K562 (cell line): ENCODE measurements around the gene SLC25A44. TPM values are rescaled to one million over a fixed set of nuclear protein-coding genes. Genes with fewer than 3 reads are reported as not detected.
A peak's percentile ranks its signal among the peaks of the same experiment; 100 is the strongest.

Experiments used
- ARNT ChIP-seq, 2 experiments: fragments of 450-650 bp; IDR thresholded peaks; 2 replicates each; pipeline ENCODE4 v1.6.1; 2016; ENCODE audit warnings: mild to moderate bottlenecking in 1 of 2
- BHLHE40 ChIP-seq: IDR thresholded peaks from 2 replicates; pipeline ENCODE4 v1.6.1; 2011; ENCODE audit warnings: low read length, improper control_type of control experiment
- CC2D1A ChIP-seq: fragments of 450-650 bp; IDR thresholded peaks from 2 replicates; pipeline ENCODE4 v1.6.1; 2017; ENCODE audit warnings: mild to moderate bottlenecking
- CHD2 ChIP-seq: IDR thresholded peaks from 2 replicates; pipeline ENCODE4 v1.6.1; 2011; ENCODE audit warnings: low read depth, low read length
- DMBX1 ChIP-seq: fragments of 250-450 bp; sonication (Bioruptor Pico); IDR thresholded peaks from 2 replicates; pipeline ENCODE4 v1.8.0; 2022; ENCODE audit warnings: inconsistent platforms, mild to moderate bottlenecking, moderate library complexity, borderline replicate concordance
- DPF2 ChIP-seq: fragments of 450-650 bp; IDR thresholded peaks from 2 replicates; pipeline ENCODE4 v1.6.1; 2016
- ELF2 ChIP-seq: fragments of 250-450 bp; sonication (Bioruptor Pico); IDR thresholded peaks from 2 replicates; pipeline ENCODE4 v1.5.0; 2021; ENCODE audit warnings: mild to moderate bottlenecking
- KLF10 ChIP-seq: fragments of 250-450 bp; sonication (Bioruptor Pico); IDR thresholded peaks from 2 replicates; pipeline ENCODE4 v1.6.1; 2021; ENCODE audit warnings: matching md5 sums
- MIER1 ChIP-seq: fragments of 450-650 bp; IDR thresholded peaks from 2 replicates; pipeline ENCODE4 v1.6.1; 2016; ENCODE audit warnings: antibody characterized with exemption, mild to moderate bottlenecking, low read depth
- PCBP2 ChIP-seq: fragments of 200-400 bp; formaldehyde crosslinking; IDR thresholded peaks from 2 replicates; pipeline ENCODE4 v1.6.1; 2018; ENCODE audit warnings: low read length, low read depth, mild to moderate bottlenecking, moderate library complexity; ENCODE audit not compliant: poor library complexity, severe bottlenecking
- POLR2B ChIP-seq: fragments of 450-650 bp; IDR thresholded peaks from 2 replicates; pipeline ENCODE4 v1.6.1; 2018; ENCODE audit warnings: low read depth; ENCODE audit not compliant: partially characterized antibody
- PYGO2 ChIP-seq: fragments of 450-650 bp; IDR thresholded peaks from 2 replicates; pipeline ENCODE4 v1.6.1; 2016; ENCODE audit warnings: mild to moderate bottlenecking, missing genetic modification characterization, moderate library complexity, missing compliant biosample characterization
- RBFOX2 ChIP-seq: fragments of 200-400 bp; formaldehyde crosslinking; IDR thresholded peaks from 2 replicates; pipeline ENCODE4 v1.6.1; 2017; ENCODE audit warnings: low read depth, mild to moderate bottlenecking, low read length, moderate library complexity
- SLC30A9 ChIP-seq: fragments of 250-450 bp; sonication (Bioruptor Pico); IDR thresholded peaks from 2 replicates; pipeline ENCODE4 v1.8.0; 2022; ENCODE audit warnings: mild to moderate bottlenecking, moderate library complexity
- STAT5A ChIP-seq: IDR thresholded peaks from 2 replicates; pipeline ENCODE4 v1.6.1; 2012; ENCODE audit warnings: low read length, inconsistent platforms, borderline replicate concordance
- TARDBP ChIP-seq: fragments of 450-650 bp; IDR thresholded peaks from 2 replicates; pipeline ENCODE4 v1.6.1; 2016
- TBP ChIP-seq: optimal IDR thresholded peaks from 2 replicates; pipeline ENCODE3; 2011; ENCODE audit warnings: low read depth, low read length, improper control_type of control experiment
- TEAD2 ChIP-seq: fragments of 450-650 bp; IDR thresholded peaks from 2 replicates; pipeline ENCODE4 v1.6.1; 2016; ENCODE audit warnings: missing genetic modification characterization, control low read depth, missing compliant biosample characterization
- ZNF12 ChIP-seq: sonication (generic); formaldehyde crosslinking; IDR thresholded peaks from 2 replicates; pipeline ENCODE4 v1.4.0; 2020; ENCODE audit warnings: mild to moderate bottlenecking, missing genetic modification reagents
- ZNF589 ChIP-seq: fragments of 200-800 bp; sonication (Bioruptor generic); IDR thresholded peaks from 2 replicates; pipeline ENCODE4 v1.6.1; 2016; ENCODE audit warnings: low read depth, missing genetic modification characterization, missing compliant biosample characterization
- ZNF780A ChIP-seq: fragments of 250-450 bp; sonication (Bioruptor Pico); IDR thresholded peaks from 2 replicates; pipeline ENCODE4 v1.5.0; 2021; ENCODE audit warnings: mild to moderate bottlenecking
- polyA plus RNA-seq, 8 experiments: library from polyadenylated mRNA; depleted of rRNA in 4 of 8; stranded (reverse) in 5 of 8; unstranded in 3 of 8; fragments of >200 nt; fragmentation: Nextera tagmentation in 2 of 8; fragmentation: Illumina TruSeq in 1 of 8; extraction: Ambion mirVana in 2 of 8; extraction: Trizol in 1 of 8; gene quantifications; 2 replicates each; pipeline versions ENCODE4 v1.2.1 to v1.2.3, GENCODE V29; 2011 to 2014; ENCODE audit warnings: inconsistent platforms in 1 of 8, missing spikeins in 1 of 8
- total RNA-seq, 7 experiments: library from RNA; depleted of rRNA in 6 of 7; stranded (reverse); fragments of >200 nt in 6 of 7; fragmentation: Illumina TruSeq in 2 of 7; extraction: Trizol in 2 of 7; gene quantifications; 2 replicates each; pipeline versions ENCODE4 v1.2.1 to v1.2.3, GENCODE V29; 2011 to 2021; ENCODE audit warnings: low replicate concordance in 1 of 7
- TF ChIP-seq, protein P1 (sequence below): sonication (generic); formaldehyde crosslinking; IDR thresholded peaks from 2 replicates; pipeline ENCODE4 v1.8.1; 2023; ENCODE audit warnings: mild to moderate bottlenecking, missing genetic modification reagents
- TF ChIP-seq, protein P2 (sequence below), 2 experiments: fragments of 250-450 bp in 1 of 2; fragments of 450-650 bp in 1 of 2; sonication (Bioruptor Pico) in 1 of 2; IDR thresholded peaks; 2 replicates each; pipeline versions ENCODE4 v1.6.1 to v1.8.0; 2016 to 2021; ENCODE audit warnings: mild to moderate bottlenecking in 2 of 2, moderate library complexity in 2 of 2, missing compliant biosample characterization in 1 of 2, missing genetic modification characterization in 1 of 2
- TF ChIP-seq, protein P3 (sequence below): sonication (generic); formaldehyde crosslinking; IDR thresholded peaks from 2 replicates; pipeline ENCODE4 v1.8.0; 2023; ENCODE audit warnings: mild to moderate bottlenecking, missing genetic modification reagents

The SLC25A44 gene
- total and polyA plus RNA-seq, 9 of the 15 experiments (the other 6 are each of a cell fraction or from before 2014, with no cell fraction given) = 4.4 to 22.8 (median 12.5) TPM

DNA sequence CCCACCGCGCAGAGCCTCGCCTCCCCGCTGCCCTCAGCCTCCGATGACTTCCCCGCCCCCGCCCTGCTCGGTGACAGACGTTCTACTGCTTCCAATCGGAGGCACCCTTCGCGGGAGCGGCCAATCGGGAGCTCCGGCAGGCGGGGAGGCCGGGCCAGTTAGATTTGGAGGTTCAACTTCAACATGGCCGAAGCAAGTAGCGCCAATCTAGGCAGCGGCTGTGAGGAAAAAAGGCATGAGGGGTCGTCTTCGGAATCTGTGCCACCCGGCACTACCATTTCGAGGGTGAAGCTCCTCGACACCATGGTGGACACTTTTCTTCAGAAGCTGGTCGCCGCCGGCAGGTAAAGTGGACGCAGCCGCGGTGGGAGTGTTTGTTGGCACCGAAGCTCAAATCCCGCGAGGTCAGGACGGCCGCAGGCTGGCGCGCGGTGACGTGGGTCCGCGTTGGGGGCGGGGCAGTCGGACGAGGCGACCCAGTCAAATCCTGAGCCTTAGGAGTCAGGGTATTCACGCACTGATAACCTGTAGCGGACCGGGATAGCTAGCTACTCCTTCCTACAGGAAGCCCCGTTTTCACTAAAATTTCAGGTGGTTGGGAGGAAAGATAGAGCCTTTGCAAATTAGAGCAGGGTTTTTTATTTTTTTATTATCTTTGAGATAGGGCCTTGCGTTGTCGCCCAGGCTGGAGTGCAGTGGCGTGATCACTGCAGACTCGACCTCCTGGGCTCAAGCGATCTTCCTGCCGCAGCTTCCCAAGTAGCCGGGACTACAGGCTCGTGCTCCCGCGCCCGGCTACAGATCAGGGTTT, 19.1 kb downstream of the SLC25A44 start, which contains the start of gene PMF1 (continued):
- TF ChIP-seq CHD2 (peak; percentile 97), POLR2B (peak; percentile 97), BHLHE40 (no peak; the same call in 1 of the 2 replicates), DPF2 (peak; percentile 46), DMBX1 (CRISPR knock-in tag) (0 out of 2 replicates have a peak, but pooled peaks have one; percentile 36), RBFOX2 (peak; percentile 99), TBP (peak; percentile 92), TARDBP (peak; percentile 54; the same call in 1 of the 2 replicates), ELF2 (CRISPR knock-in tag) (no peak), ZNF589 (CRISPR knock-in tag) (no peak), ARNT (IDR thresholded peaks at IDR 0.05) (no peak), ZNF780A (no peak), TEAD2 (tag) (no peak), STAT5A (no peak), SLC30A9 (CRISPR knock-in tag) (no peak), CC2D1A (no peak), MIER1 (no peak), ZNF12 (no peak), PYGO2 (no peak; the same call in 1 of the 2 replicates), KLF10 (CRISPR knock-in tag) (no peak), PCBP2 (no peak)
- TF ChIP-seq, protein P1, sequence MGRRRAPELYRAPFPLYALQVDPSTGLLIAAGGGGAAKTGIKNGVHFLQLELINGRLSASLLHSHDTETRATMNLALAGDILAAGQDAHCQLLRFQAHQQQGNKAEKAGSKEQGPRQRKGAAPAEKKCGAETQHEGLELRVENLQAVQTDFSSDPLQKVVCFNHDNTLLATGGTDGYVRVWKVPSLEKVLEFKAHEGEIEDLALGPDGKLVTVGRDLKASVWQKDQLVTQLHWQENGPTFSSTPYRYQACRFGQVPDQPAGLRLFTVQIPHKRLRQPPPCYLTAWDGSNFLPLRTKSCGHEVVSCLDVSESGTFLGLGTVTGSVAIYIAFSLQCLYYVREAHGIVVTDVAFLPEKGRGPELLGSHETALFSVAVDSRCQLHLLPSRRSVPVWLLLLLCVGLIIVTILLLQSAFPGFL = no peak
- TF ChIP-seq, protein P2, sequence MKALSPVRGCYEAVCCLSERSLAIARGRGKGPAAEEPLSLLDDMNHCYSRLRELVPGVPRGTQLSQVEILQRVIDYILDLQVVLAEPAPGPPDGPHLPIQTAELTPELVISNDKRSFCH (CRISPR knock-in tag; IDR thresholded peaks at IDR 0.05) = no peak
- TF ChIP-seq, protein P2 (tag; IDR thresholded peaks at IDR 0.05) = 0 out of 2 replicates have a peak, but pooled peaks have one; percentile 53
- TF ChIP-seq, protein P3, sequence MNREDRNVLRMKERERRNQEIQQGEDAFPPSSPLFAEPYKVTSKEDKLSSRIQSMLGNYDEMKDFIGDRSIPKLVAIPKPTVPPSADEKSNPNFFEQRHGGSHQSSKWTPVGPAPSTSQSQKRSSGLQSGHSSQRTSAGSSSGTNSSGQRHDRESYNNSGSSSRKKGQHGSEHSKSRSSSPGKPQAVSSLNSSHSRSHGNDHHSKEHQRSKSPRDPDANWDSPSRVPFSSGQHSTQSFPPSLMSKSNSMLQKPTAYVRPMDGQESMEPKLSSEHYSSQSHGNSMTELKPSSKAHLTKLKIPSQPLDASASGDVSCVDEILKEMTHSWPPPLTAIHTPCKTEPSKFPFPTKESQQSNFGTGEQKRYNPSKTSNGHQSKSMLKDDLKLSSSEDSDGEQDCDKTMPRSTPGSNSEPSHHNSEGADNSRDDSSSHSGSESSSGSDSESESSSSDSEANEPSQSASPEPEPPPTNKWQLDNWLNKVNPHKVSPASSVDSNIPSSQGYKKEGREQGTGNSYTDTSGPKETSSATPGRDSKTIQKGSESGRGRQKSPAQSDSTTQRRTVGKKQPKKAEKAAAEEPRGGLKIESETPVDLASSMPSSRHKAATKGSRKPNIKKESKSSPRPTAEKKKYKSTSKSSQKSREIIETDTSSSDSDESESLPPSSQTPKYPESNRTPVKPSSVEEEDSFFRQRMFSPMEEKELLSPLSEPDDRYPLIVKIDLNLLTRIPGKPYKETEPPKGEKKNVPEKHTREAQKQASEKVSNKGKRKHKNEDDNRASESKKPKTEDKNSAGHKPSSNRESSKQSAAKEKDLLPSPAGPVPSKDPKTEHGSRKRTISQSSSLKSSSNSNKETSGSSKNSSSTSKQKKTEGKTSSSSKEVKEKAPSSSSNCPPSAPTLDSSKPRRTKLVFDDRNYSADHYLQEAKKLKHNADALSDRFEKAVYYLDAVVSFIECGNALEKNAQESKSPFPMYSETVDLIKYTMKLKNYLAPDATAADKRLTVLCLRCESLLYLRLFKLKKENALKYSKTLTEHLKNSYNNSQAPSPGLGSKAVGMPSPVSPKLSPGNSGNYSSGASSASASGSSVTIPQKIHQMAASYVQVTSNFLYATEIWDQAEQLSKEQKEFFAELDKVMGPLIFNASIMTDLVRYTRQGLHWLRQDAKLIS (CRISPR knock-in tag) = peak; percentile 53; the same call in 1 of the 2 replicates
